ENCODE results near the gene ALG1.
"Not testable (repeated sequence)": the region's sequence is repeated elsewhere in the genome, so short reads cannot be mapped to it uniquely, and the experiment has no call there.

DNA sequence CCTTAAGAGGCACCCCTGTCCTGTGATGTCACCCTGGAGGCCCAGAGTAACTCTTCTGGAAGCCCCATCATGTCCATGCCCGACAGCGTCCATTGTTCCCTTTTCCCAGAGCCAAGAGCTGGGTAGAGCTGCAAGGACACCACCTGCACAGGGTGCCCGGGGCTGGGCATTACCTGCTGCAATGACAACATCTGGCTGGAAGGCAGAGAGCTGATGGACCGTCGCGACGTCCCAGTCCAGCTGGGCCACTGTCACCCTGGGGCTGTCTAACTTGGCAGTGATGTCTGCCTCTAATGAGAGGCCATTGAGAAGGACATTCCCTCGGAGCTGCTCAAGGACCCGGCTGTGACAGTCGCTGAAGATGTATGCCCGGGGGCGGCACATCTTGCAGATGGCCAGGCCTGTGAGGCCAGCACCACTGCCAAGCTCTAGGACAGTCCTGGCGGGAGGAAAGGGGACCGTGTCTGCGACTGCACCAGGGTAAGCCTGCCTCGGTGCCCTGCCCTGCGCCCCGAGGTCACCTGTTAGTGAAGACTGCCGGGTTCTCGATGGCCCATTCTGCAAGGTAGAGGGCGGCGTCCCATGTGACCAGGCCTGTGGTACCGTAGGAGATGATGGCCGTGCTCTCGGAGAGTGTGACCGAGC lies 18.4 kb downstream of the ALG1 start:
- TF ChIP-seq CTCF (IDR thresholded peaks at IDR 0.05); ZNF416 (CRISPR knock-in tag; IDR thresholded peaks at IDR 0.05); SOX15 (CRISPR knock-in tag; IDR thresholded peaks at IDR 0.05): not testable (repeated sequence)
- TF ChIP-seq, protein P1, sequence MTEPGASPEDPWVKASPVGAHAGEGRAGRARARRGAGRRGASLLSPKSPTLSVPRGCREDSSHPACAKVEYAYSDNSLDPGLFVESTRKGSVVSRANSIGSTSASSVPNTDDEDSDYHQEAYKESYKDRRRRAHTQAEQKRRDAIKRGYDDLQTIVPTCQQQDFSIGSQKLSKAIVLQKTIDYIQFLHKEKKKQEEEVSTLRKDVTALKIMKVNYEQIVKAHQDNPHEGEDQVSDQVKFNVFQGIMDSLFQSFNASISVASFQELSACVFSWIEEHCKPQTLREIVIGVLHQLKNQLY (CRISPR knock-in tag; IDR thresholded peaks at IDR 0.05), result not testable (repeated sequence)
- TF ChIP-seq, protein P2, sequence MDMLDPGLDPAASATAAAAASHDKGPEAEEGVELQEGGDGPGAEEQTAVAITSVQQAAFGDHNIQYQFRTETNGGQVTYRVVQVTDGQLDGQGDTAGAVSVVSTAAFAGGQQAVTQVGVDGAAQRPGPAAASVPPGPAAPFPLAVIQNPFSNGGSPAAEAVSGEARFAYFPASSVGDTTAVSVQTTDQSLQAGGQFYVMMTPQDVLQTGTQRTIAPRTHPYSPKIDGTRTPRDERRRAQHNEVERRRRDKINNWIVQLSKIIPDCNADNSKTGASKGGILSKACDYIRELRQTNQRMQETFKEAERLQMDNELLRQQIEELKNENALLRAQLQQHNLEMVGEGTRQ (CRISPR knock-in tag; IDR thresholded peaks at IDR 0.05), result not testable (repeated sequence)
- TF ChIP-seq, protein P3, sequence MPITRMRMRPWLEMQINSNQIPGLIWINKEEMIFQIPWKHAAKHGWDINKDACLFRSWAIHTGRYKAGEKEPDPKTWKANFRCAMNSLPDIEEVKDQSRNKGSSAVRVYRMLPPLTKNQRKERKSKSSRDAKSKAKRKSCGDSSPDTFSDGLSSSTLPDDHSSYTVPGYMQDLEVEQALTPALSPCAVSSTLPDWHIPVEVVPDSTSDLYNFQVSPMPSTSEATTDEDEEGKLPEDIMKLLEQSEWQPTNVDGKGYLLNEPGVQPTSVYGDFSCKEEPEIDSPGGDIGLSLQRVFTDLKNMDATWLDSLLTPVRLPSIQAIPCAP (CRISPR knock-in tag; IDR thresholded peaks at IDR 0.05), result not testable (repeated sequence)
